NCI-H510A treated with DMSO at 0.1 percent for 48 hours (cell line): ENCODE measurements around the gene DOK3.

Source experiments
- DNase-seq: peaks from one replicate; lab custom pipeline; 2025; lab: John Stamatoyannopoulos, UW

DOK3 gene

GRCh38 chr5:177468685-177469628, 40.7 kb downstream of the DOK3 start:
- DNase-seq, result no peak

- DNase-seq, result no peak
Observed at GRCh38 chr5:177468329-177468684, 41.3 kb downstream of the DOK3 start.

GRCh38 chr5:177467436-177467835, 42.2 kb downstream of the DOK3 start:
- no peak for DNase-seq

GRCh38 chr5:177466861-177467260, 42.8 kb downstream of the DOK3 start:
- no peak for DNase-seq

- no peak for DNase-seq
Observed at GRCh38 chr5:177465044-177465443, 44.6 kb downstream of the DOK3 start.

GRCh38 chr5:177462021-177462670, 47.5 kb downstream of the DOK3 start:
- DNase-seq, result no peak

GRCh38 chr5:177459819-177460628, 49.6 kb downstream of the DOK3 start:
- DNase-seq, result no peak

- DNase-seq, result no peak
Observed at GRCh38 chr5:177459357-177459756, 50.3 kb downstream of the DOK3 start.

GRCh38 chr5:177458912-177459350, 50.7 kb downstream of the DOK3 start:
- DNase-seq, result no peak

GRCh38 chr5:177457852-177458681, 51.6 kb downstream of the DOK3 start:
- DNase-seq, result no peak

- peak; percentile 82 for DNase-seq
Observed at GRCh38 chr5:177456976-177457851, 52.4 kb downstream of the DOK3 start.

- DNase-seq, result no peak
Observed at GRCh38 chr5:177456591-177456964, 53.0 kb downstream of the DOK3 start.

- peak; percentile 57 for DNase-seq
Observed at GRCh38 chr5:177455661-177456590, 53.7 kb downstream of the DOK3 start.

- DNase-seq, result peak; percentile 61
Observed at GRCh38 chr5:177455036-177455660, 54.5 kb downstream of the DOK3 start.

- DNase-seq, result peak; percentile 77
Observed at GRCh38 chr5:177454397-177455035, 55.1 kb downstream of the DOK3 start.

GRCh38 chr5:177453852-177454396, 55.7 kb downstream of the DOK3 start:
- DNase-seq, result no peak

- no peak for DNase-seq
Observed at GRCh38 chr5:177452688-177453638, 56.7 kb downstream of the DOK3 start.
